HG02798 (cell line): Measurements from ENCODE around the gene RFPL3.
"Not testable (repeated sequence)": the region's sequence is repeated elsewhere in the genome, so short reads cannot be mapped to it uniquely, and the experiment has no call there.

ENCODE experiments used
- ATAC-seq: cut with Tn5 transposase; IDR thresholded peaks from one replicate; pipeline ENCODE4 v1.9.1; 2021; ENCODE audit warnings: mild to moderate bottlenecking; ENCODE audit not compliant: unreplicated experiment, poor library complexity

Gene RFPL3

GRCh38 chr22:32328306-32329201, 29.1 kb upstream of the RFPL3 start:
- ATAC-seq: no peak

- ATAC-seq: no peak
Observed at GRCh38 chr22:32329202-32329645, 28.4 kb upstream of the RFPL3 start.

GRCh38 chr22:32331236-32331917, 26.3 kb upstream of the RFPL3 start:
- no peak for ATAC-seq

- ATAC-seq: no peak
Observed at GRCh38 chr22:32331918-32332725, 25.5 kb upstream of the RFPL3 start.

- no peak for ATAC-seq
Observed at GRCh38 chr22:32333141-32333768, 24.4 kb upstream of the RFPL3 start.

GRCh38 chr22:32333769-32334659, 23.7 kb upstream of the RFPL3 start:
- ATAC-seq: no peak

- no peak for ATAC-seq
Observed at GRCh38 chr22:32334660-32335365, 22.9 kb upstream of the RFPL3 start.

GRCh38 chr22:32335471-32335870, 22.2 kb upstream of the RFPL3 start:
- no peak for ATAC-seq

- ATAC-seq: no peak
Observed at GRCh38 chr22:32336121-32336603, 21.5 kb upstream of the RFPL3 start.

- no peak for ATAC-seq
Observed at GRCh38 chr22:32336771-32337424, 20.8 kb upstream of the RFPL3 start.

- not testable (repeated sequence) for ATAC-seq
Observed at GRCh38 chr22:32337425-32337824, 20.2 kb upstream of the RFPL3 start.

- no peak for ATAC-seq
Observed at GRCh38 chr22:32338757-32339156, 18.9 kb upstream of the RFPL3 start.

- ATAC-seq: no peak
Observed at GRCh38 chr22:32339190-32340012, 18.3 kb upstream of the RFPL3 start.

GRCh38 chr22:32340411-32340810, 17.3 kb upstream of the RFPL3 start:
- ATAC-seq: no peak

GRCh38 chr22:32341122-32341740, 16.4 kb upstream of the RFPL3 start:
- ATAC-seq: no peak

- ATAC-seq: no peak
Observed at GRCh38 chr22:32342977-32343376, 14.7 kb upstream of the RFPL3 start.

- no peak for ATAC-seq
Observed at GRCh38 chr22:32343941-32344340, 13.7 kb upstream of the RFPL3 start.
